SK-N-SH (cell line): ENCODE results near the gene SREK1IP1. TPM values are rescaled to one million over a fixed set of nuclear protein-coding genes. Genes with fewer than 3 reads are reported as not detected.

Source experiments
- CTCF ChIA-PET: fragments of 300-600, 350-600 bp; formaldehyde crosslinking; extraction: SDS; loops from one replicate; lab custom pipeline; 2021; lab: Yijun Ruan, JAX
- POLR2A ChIA-PET: fragments of 350-600 bp; sonication (Branson Sonifier 250); formaldehyde crosslinking; extraction: SDS; loops from one replicate; lab custom pipeline; 2020; ENCODE audit warnings: antibody characterized with exemption, inconsistent platforms; lab: Yijun Ruan, JAX
- DNase-seq: peaks from one replicate; pipeline ENCODE4 v3.0.0; 2012
- H2AFZ ChIP-seq: fragments of 200-600 bp; sonication (generic); 2 replicates; pipeline ENCODE4 v1.8.1; 2016; ENCODE audit warnings: antibody characterized with exemption, mild to moderate bottlenecking, low read depth
- H3F3A ChIP-seq: fragments of 200-600 bp; sonication (generic); replicated peaks from 2 replicates; pipeline ENCODE3; 2016; ENCODE audit warnings: antibody characterized with exemption, mild to moderate bottlenecking; ENCODE audit not compliant: insufficient read depth
- H3K27ac ChIP-seq, 2 experiments: fragments of 200-500 bp in 1 of 2; fragments of 200-600 bp in 1 of 2; sonication (Bioruptor generic) in 1 of 2; sonication (generic), shearing (Covaris generic) in 1 of 2; 2 replicates each; pipeline versions ENCODE4 v1.5.1 to v1.6.1; 2014 to 2016; ENCODE audit warnings: low read depth in 2 of 2, inconsistent platforms in 1 of 2, low read length in 1 of 2, mild to moderate bottlenecking in 1 of 2, mixed read lengths in 1 of 2
- H3K27me3 ChIP-seq: fragments of 200-600 bp; sonication (generic), shearing (Covaris generic); 2 replicates; pipeline ENCODE4 v1.6.1; 2016; ENCODE audit warnings: mixed run types; ENCODE audit not compliant: insufficient read depth
- H3K36me3 ChIP-seq, 2 experiments: fragments of 200-500 bp in 1 of 2; fragments of 200-600 bp in 1 of 2; sonication (Bioruptor generic) in 1 of 2; sonication (generic) in 1 of 2; replicated peaks in 1 of 2; 2 replicates each; pipeline versions ENCODE3 to v1.5.1; 2014 to 2016; ENCODE audit warnings: low read length in 1 of 2, mild to moderate bottlenecking in 1 of 2; ENCODE audit not compliant: insufficient read depth in 2 of 2, control insufficient read depth in 1 of 2
- H3K4me1 ChIP-seq, 2 experiments: fragments of 200-500 bp in 1 of 2; fragments of 200-600 bp in 1 of 2; sonication (Bioruptor generic) in 1 of 2; sonication (generic), shearing (Covaris generic) in 1 of 2; 2 replicates each; pipeline versions ENCODE4 v1.5.1 to v1.6.1; 2014 to 2016; ENCODE audit warnings: low read depth in 1 of 2, low read length in 1 of 2, mixed run types in 1 of 2; ENCODE audit not compliant: insufficient read depth in 2 of 2, control insufficient read depth in 1 of 2
- H3K4me2 ChIP-seq: fragments of 200-600 bp; sonication (generic), shearing (Covaris generic); 2 replicates; pipeline ENCODE4 v1.6.1; 2017; ENCODE audit warnings: mixed run types
- H3K4me3 ChIP-seq, 2 experiments: fragments of 200-500 bp in 1 of 2; fragments of 200-600 bp in 1 of 2; sonication (Bioruptor generic) in 1 of 2; sonication (generic), shearing (Covaris generic) in 1 of 2; 2 replicates each; pipeline versions ENCODE4 v1.5.1 to v1.8.1; 2014 to 2016; ENCODE audit warnings: low read depth in 2 of 2, inconsistent platforms in 1 of 2, low read length in 1 of 2, mild to moderate bottlenecking in 1 of 2, mixed read lengths in 1 of 2, moderate library complexity in 1 of 2
- H3K79me2 ChIP-seq: fragments of 200-600 bp; sonication (generic); 2 replicates; pipeline ENCODE4 v1.8.1; 2017; ENCODE audit warnings: mild to moderate bottlenecking; ENCODE audit not compliant: insufficient read depth
- H3K9ac ChIP-seq: fragments of 200-600 bp; sonication (generic); 2 replicates; pipeline ENCODE4 v1.6.1; 2017; ENCODE audit warnings: mixed run types
- H3K9me2 ChIP-seq: fragments of 200-600 bp; sonication (generic); 2 replicates; pipeline ENCODE4 v1.6.1; 2017; ENCODE audit warnings: mixed run types
- H3K9me3 ChIP-seq: fragments of 200-600 bp; sonication (generic); 2 replicates; pipeline ENCODE4 v1.6.1; 2017; ENCODE audit warnings: mixed run types, mild to moderate bottlenecking, moderate library complexity
- H4K20me1 ChIP-seq: fragments of 200-600 bp; sonication (generic); 2 replicates; pipeline ENCODE4 v1.6.1; 2017; ENCODE audit warnings: mild to moderate bottlenecking, mixed run types; ENCODE audit not compliant: insufficient read depth
- CHD2 ChIP-seq: fragments of 150-350 bp; IDR thresholded peaks from 2 replicates; pipeline ENCODE4 v1.6.1; 2018; ENCODE audit warnings: low read length; ENCODE audit not compliant: partially characterized antibody
- CTCF ChIP-seq: fragments of 200-600 bp; sonication (generic); IDR thresholded peaks from 2 replicates; pipeline ENCODE4 v1.6.1; 2017; ENCODE audit warnings: antibody characterized with exemption, mild to moderate bottlenecking, moderate library complexity
- FOSL2 ChIP-seq: IDR thresholded peaks from 2 replicates; pipeline ENCODE4 v1.4.0; 2012; ENCODE audit warnings: low read depth, mild to moderate bottlenecking, moderate library complexity, borderline replicate concordance
- FOXJ3 ChIP-seq: sonication (generic); formaldehyde crosslinking; IDR thresholded peaks from 2 replicates; pipeline ENCODE4 v1.5.1; 2020; ENCODE audit warnings: mild to moderate bottlenecking, missing genetic modification reagents
- FOXM1 ChIP-seq: IDR thresholded peaks from 2 replicates; pipeline ENCODE4 v1.4.0; 2012; ENCODE audit warnings: low read depth, mild to moderate bottlenecking
- GABPA ChIP-seq: IDR thresholded peaks from 2 replicates; pipeline ENCODE4 v1.4.0; 2012; ENCODE audit warnings: low read depth, mild to moderate bottlenecking
- MXI1 ChIP-seq: IDR thresholded peaks from 2 replicates; pipeline ENCODE4 v1.6.1; 2012; ENCODE audit warnings: mild to moderate bottlenecking, low read depth, low read length, improper control_type of control experiment
- NRF1 ChIP-seq: IDR thresholded peaks from 2 replicates; pipeline ENCODE4 v1.6.1; 2012; ENCODE audit warnings: low read depth, mild to moderate bottlenecking, low read length
- PBX3 ChIP-seq: IDR thresholded peaks from 2 replicates; pipeline ENCODE4; 2012
- POLR2AphosphoS5 ChIP-seq: IDR thresholded peaks from 2 replicates; pipeline ENCODE4 v1.6.1; 2012; ENCODE audit warnings: low read depth, low read length
- RAD21 ChIP-seq: IDR thresholded peaks from 2 replicates; pipeline ENCODE4 v1.6.1; 2012; ENCODE audit warnings: mild to moderate bottlenecking, low read length
- RFX5 ChIP-seq: IDR thresholded peaks from 2 replicates; pipeline ENCODE4 v1.6.1; 2012; ENCODE audit warnings: mild to moderate bottlenecking, improper control_type of control experiment, low read length
- RXRA ChIP-seq: IDR thresholded peaks from 2 replicates; pipeline ENCODE4 v1.4.0; 2012; ENCODE audit warnings: low read depth, mild to moderate bottlenecking, borderline replicate concordance
- SIN3A ChIP-seq: IDR thresholded peaks from 2 replicates; pipeline ENCODE4 v1.6.1; 2012; ENCODE audit warnings: low read depth, mild to moderate bottlenecking, low read length, moderate library complexity, borderline replicate concordance
- SMC3 ChIP-seq: IDR thresholded peaks from 2 replicates; pipeline ENCODE4 v1.6.1; 2012; ENCODE audit warnings: low read depth, low read length, improper control_type of control experiment
- TCF12 ChIP-seq: IDR thresholded peaks from 2 replicates; pipeline ENCODE4 v1.4.0; 2012
- USF1 ChIP-seq: IDR thresholded peaks from 2 replicates; pipeline ENCODE4 v1.4.0; 2012; ENCODE audit warnings: low read depth, borderline replicate concordance
- USF2 ChIP-seq: fragments of 150-350 bp; IDR thresholded peaks from 2 replicates; pipeline ENCODE4 v1.6.1; 2017; ENCODE audit warnings: antibody characterized with exemption, low read length, low read depth, borderline replicate concordance
- YY1 ChIP-seq: IDR thresholded peaks from 2 replicates; pipeline ENCODE4 v1.4.0; 2012; ENCODE audit warnings: low read depth, mild to moderate bottlenecking
- WGBS: methylation state at CpG from one replicate; pipeline ENCODE4 v1.1.6; 2017; ENCODE audit warnings: low lambda C conversion rate; 5-methylcytosine and 5-hydroxymethylcytosine counted together
- polyA plus RNA-seq, 3 experiments: library from polyadenylated mRNA; depleted of rRNA; stranded (reverse); fragments of >200 nt; gene quantifications; 2 replicates each; pipeline ENCODE4 v1.2.3, GENCODE V29; 2012

Gene SREK1IP1
- polyA plus RNA-seq, 1 of the 3 experiments (the other 2 are of a cell fraction) = 1.2 TPM

GRCh38 chr5:64749385-64749784 is 19.1 kb downstream of the SREK1IP1 start:
- H3K36me3 ChIP-seq = peaks cover 13 to 24% of the 10 kb centered on the region in 2 experiments
- peaks cover 8% of the 10 kb centered on the region; the same call in 1 of the 2 replicates for H3K79me2 ChIP-seq
- DNase-seq = no peak
- no peak overlapping the region for H3K4me3 ChIP-seq
- no peaks in the 10 kb centered on the region for H3K9me2 ChIP-seq
- CTCF ChIA-PET = no interaction called here
- no peaks in the 10 kb centered on the region for H3K9me3 ChIP-seq
- H3K9ac ChIP-seq = no peak overlapping the region
- H3F3A ChIP-seq = no peaks in the 10 kb centered on the region
- TF ChIP-seq RXRA (no peak), PBX3 (no peak), SIN3A (no peak), CHD2 (no peak), CTCF (no peak), MXI1 (no peak), FOXJ3 (CRISPR knock-in tag) (no peak), NRF1 (no peak), RFX5 (no peak), POLR2AphosphoS5 (no peak), YY1 (no peak), GABPA (no peak), FOSL2 (no peak), FOXM1 (no peak), USF1 (no peak)
- POLR2A ChIA-PET = no interaction called here
- H4K20me1 ChIP-seq = no peaks in the 10 kb centered on the region
- no peak overlapping the region for H3K4me2 ChIP-seq
- H2AFZ ChIP-seq = no peak overlapping the region
- H3K4me1 ChIP-seq = no peaks in the 10 kb centered on the region
- 100% methylated on average over 4 of the region's 4 CpGs for WGBS
- no peaks in the 10 kb centered on the region for H3K27me3 ChIP-seq
- H3K27ac ChIP-seq = no peak overlapping the region

- H3K4me2 ChIP-seq = no peak overlapping the region
- H3K9ac ChIP-seq = no peak overlapping the region
- CTCF ChIA-PET = no interaction called here
- no peaks in the 10 kb centered on the region for H3K9me3 ChIP-seq
- H3K27ac ChIP-seq = no peak overlapping the region
- H3K4me3 ChIP-seq = no peak overlapping the region
- no peaks in the 10 kb centered on the region for H4K20me1 ChIP-seq
- no peaks in the 10 kb centered on the region for H3F3A ChIP-seq
- no peak for DNase-seq
- H2AFZ ChIP-seq = no peak overlapping the region
- peaks cover 2 to 9% of the 10 kb centered on the region in 2 experiments for H3K36me3 ChIP-seq
- TF ChIP-seq RAD21 (no peak), TCF12 (no peak), SMC3 (no peak), USF2 (no peak)
- H3K79me2 ChIP-seq = 0 out of 2 replicates have a peak, but pooled peaks cover 4% of the 10 kb centered on the region
- WGBS = 93% methylated on average over 1 of the region's 1 CpG
- no peaks in the 10 kb centered on the region for H3K4me1 ChIP-seq
- H3K27me3 ChIP-seq = no peaks in the 10 kb centered on the region
- POLR2A ChIA-PET = no interaction called here
- H3K9me2 ChIP-seq = no peaks in the 10 kb centered on the region
Observed at GRCh38 chr5:64746446-64746845, 22.0 kb downstream of the SREK1IP1 start.
